GM21447 (cell line): ENCODE results near the gene CBLL1.

Experiments
- ATAC-seq: cut with Tn5 transposase; IDR thresholded peaks from one replicate; pipeline ENCODE4 v1.9.1; 2021; ENCODE audit not compliant: unreplicated experiment

The CBLL1 gene

GRCh38 chr7:107809179-107809578 is 65.2 kb downstream of the CBLL1 start:
- no peak for ATAC-seq

DNA sequence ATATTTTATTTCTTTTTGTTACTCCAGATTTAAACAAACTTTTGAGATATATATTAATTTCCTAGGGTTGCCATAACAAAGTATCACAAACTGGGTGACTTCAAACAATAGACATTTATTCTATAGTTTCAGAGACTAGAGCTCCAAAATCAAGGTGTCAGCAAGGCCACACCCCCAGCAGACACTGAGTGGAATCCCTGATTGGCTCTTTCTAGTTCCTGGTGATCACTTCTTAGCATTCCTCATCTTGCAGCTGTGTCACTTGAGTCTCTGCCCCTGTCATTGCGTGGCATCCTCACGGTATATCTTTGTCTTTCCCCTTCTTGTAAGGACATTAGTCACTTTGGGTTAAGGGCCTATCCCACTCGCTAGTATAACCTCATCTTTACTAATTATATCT is 66.7 kb downstream of the CBLL1 start:
- ATAC-seq = no peak
